IMR-90 (cell line): ENCODE results near the gene GPLD1. TPM values are rescaled to one million over a fixed set of nuclear protein-coding genes. Genes with fewer than 3 reads are reported as not detected.

Source experiments
- ATAC-seq: fragments of 200-7000 bp; cut with Tn5 transposase; 2 replicates; pipeline ENCODE4 v1.9.1; 2020; ENCODE audit warnings: low read depth, mild to moderate bottlenecking, moderate library complexity
- BruUV-seq: library from RNA; stranded (reverse); fragments of 400-500 nt; replicated peaks from 2 replicates; lab custom pipeline; 2021; lab: Mats Ljungman, UMichigan
- CTCF ChIA-PET: fragments of 300-600 bp; formaldehyde crosslinking; extraction: SDS; loops from one replicate; lab custom pipeline; 2021; ENCODE audit warnings: antibody characterized with exemption; lab: Yijun Ruan, JAX
- POLR2A ChIA-PET: fragments of 300-600 bp; sonication (Branson Sonifier 250); formaldehyde crosslinking; loops from one replicate; lab custom pipeline; 2022; ENCODE audit warnings: antibody characterized with exemption; ENCODE audit not compliant: unreplicated experiment; lab: Charles Lee
- DNase-seq: peaks from one replicate; pipeline ENCODE4 v3.0.0; 2013
- H2AFZ ChIP-seq: replicated peaks from 2 replicates; pipeline ENCODE3; 2013; ENCODE audit warnings: low read length, mild to moderate bottlenecking; ENCODE audit not compliant: poor library complexity
- H2AK5ac ChIP-seq: 2 replicates; pipeline ENCODE4 v1.6.1; 2013; ENCODE audit warnings: low read depth, low read length, inconsistent platforms
- H2AK9ac ChIP-seq: replicated peaks from 2 replicates; pipeline ENCODE3; 2013; ENCODE audit warnings: mild to moderate bottlenecking, low read depth, low read length, moderate library complexity; ENCODE audit not compliant: poor library complexity
- H2BK120ac ChIP-seq: 2 replicates; pipeline ENCODE4 v1.6.1; 2013; ENCODE audit warnings: low read depth, low read length, inconsistent platforms
- H2BK15ac ChIP-seq: 3 replicates; pipeline ENCODE4 v1.6.1; 2013; ENCODE audit warnings: low read depth, low read length, inconsistent platforms
- H2BK20ac ChIP-seq: 2 replicates; pipeline ENCODE4 v1.6.1; 2013; ENCODE audit warnings: low read depth, mild to moderate bottlenecking, inconsistent platforms, low read length, moderate library complexity
- H2BK5ac ChIP-seq: 2 replicates; pipeline ENCODE4 v1.6.1; 2013; ENCODE audit warnings: mild to moderate bottlenecking, low read depth, low read length, inconsistent platforms; ENCODE audit not compliant: poor library complexity, severe bottlenecking
- H3K14ac ChIP-seq: replicated peaks from 2 replicates; pipeline ENCODE4 v1.6.1; 2013; ENCODE audit warnings: low read depth, low read length, inconsistent platforms
- H3K18ac ChIP-seq: 2 replicates; pipeline ENCODE4 v1.6.1; 2013; ENCODE audit warnings: low read depth, low read length, control low read depth
- H3K23ac ChIP-seq: 2 replicates; pipeline ENCODE4 v1.6.1; 2013; ENCODE audit warnings: low read depth, low read length, inconsistent platforms
- H3K27ac ChIP-seq: 2 replicates; pipeline ENCODE4 v1.5.1; 2013; ENCODE audit warnings: mild to moderate bottlenecking, control low read depth, low read length; ENCODE audit not compliant: insufficient read depth
- H3K27me3 ChIP-seq: 2 replicates; pipeline ENCODE4 v1.6.1; 2013; ENCODE audit warnings: low read length; ENCODE audit not compliant: control insufficient read depth, insufficient read depth
- H3K36me3 ChIP-seq: 2 replicates; pipeline ENCODE4 v1.6.1; 2013; ENCODE audit warnings: low read length, mixed read lengths; ENCODE audit not compliant: control insufficient read depth, insufficient read depth
- H3K4ac ChIP-seq: 2 replicates; pipeline ENCODE4 v1.6.1; 2013; ENCODE audit warnings: low read depth, low read length, inconsistent platforms
- H3K4me1 ChIP-seq: 2 replicates; pipeline ENCODE4 v1.6.1; 2013; ENCODE audit warnings: low read length, mixed read lengths; ENCODE audit not compliant: control insufficient read depth, insufficient read depth
- H3K4me2 ChIP-seq: 2 replicates; pipeline ENCODE4 v1.6.1; 2013; ENCODE audit warnings: low read depth, mild to moderate bottlenecking, control low read depth, low read length, moderate library complexity
- H3K4me3 ChIP-seq: 2 replicates; pipeline ENCODE4 v1.5.1; 2013; ENCODE audit warnings: low read depth, mild to moderate bottlenecking, control low read depth, low read length, moderate library complexity; ENCODE audit not compliant: insufficient read depth
- H3K56ac ChIP-seq: 2 replicates; pipeline ENCODE4 v1.6.1; 2013; ENCODE audit warnings: low read length, inconsistent platforms; ENCODE audit not compliant: insufficient read depth; ENCODE audit errors: extremely low read depth
- H3K79me1 ChIP-seq, 2 experiments: 2 replicates each; pipeline ENCODE4 v1.6.1; 2013; ENCODE audit warnings: low read length in 2 of 2, inconsistent platforms in 1 of 2, low read depth in 1 of 2
- H3K9ac ChIP-seq: 2 replicates; pipeline ENCODE4 v1.6.1; 2013; ENCODE audit warnings: low read depth, low read length, control low read depth
- H3K9me1 ChIP-seq: 2 replicates; pipeline ENCODE4 v1.6.1; 2013; ENCODE audit warnings: low read length, inconsistent platforms; ENCODE audit not compliant: insufficient read depth
- H3K9me3 ChIP-seq: 2 replicates; pipeline ENCODE4 v1.6.1; 2013; ENCODE audit warnings: low read length; ENCODE audit not compliant: control insufficient read depth, insufficient read depth
- H4K20me1 ChIP-seq: 2 replicates; pipeline ENCODE4 v1.6.1; 2013; ENCODE audit warnings: low read length, inconsistent platforms; ENCODE audit not compliant: insufficient read depth
- H4K5ac ChIP-seq: 2 replicates; pipeline ENCODE4 v1.6.1; 2013; ENCODE audit warnings: mild to moderate bottlenecking, low read depth, low read length, control low read depth
- H4K8ac ChIP-seq, 2 experiments: 2 replicates each; pipeline ENCODE4 v1.6.1; 2013; ENCODE audit warnings: low read depth in 2 of 2, low read length in 2 of 2, control low read depth in 1 of 2, inconsistent platforms in 1 of 2
- H4K91ac ChIP-seq: 2 replicates; pipeline ENCODE4 v1.6.1; 2013; ENCODE audit warnings: low read depth, low read length, inconsistent platforms; ENCODE audit not compliant: insufficient read depth
- CHD1 ChIP-seq: IDR thresholded peaks from 2 replicates; pipeline ENCODE4 v1.6.1; 2012; ENCODE audit warnings: low read depth, low read length, improper control_type of control experiment
- CTCF ChIP-seq: conservative IDR thresholded peaks from 2 replicates; pipeline ENCODE4 v1.5.1; 2012; ENCODE audit warnings: mild to moderate bottlenecking, low read depth, low read length, improper control_type of control experiment
- FOS ChIP-seq: fragments of 150-350 bp; IDR thresholded peaks from 2 replicates; pipeline ENCODE4 v1.6.1; 2016; ENCODE audit warnings: low read depth, low read length
- MAFK ChIP-seq: IDR thresholded peaks from 2 replicates; pipeline ENCODE4 v1.6.1; 2012; ENCODE audit warnings: low read depth, low read length, improper control_type of control experiment
- WGBS, 2 experiments: methylation state at CpG; one replicate each; pipeline versions ENCODE4 v1.1.5 to v1.1.7; 2013; ENCODE audit warnings: missing lambda C conversion rate in 2 of 2; ENCODE audit not compliant: insufficient read length in 1 of 2; ENCODE audit errors: extremely low coverage in 2 of 2; 5-methylcytosine and 5-hydroxymethylcytosine counted together
- dilution Hi-C: fragments of 300-500 bp; cut with HindIII; formaldehyde crosslinking; loops from one replicate; pipeline ENCODE4 v1.14.3; 2018; ENCODE audit warnings: low sequenced_read_pairs; ENCODE audit not compliant: unreplicated experiment
- in situ Hi-C: fragments of 300-500 bp; cut with MboI; formaldehyde crosslinking; loops from 3 replicates; pipeline ENCODE4 v1.14.3; 2019; ENCODE audit warnings: low sequenced_read_pairs, inconsistent platforms, mixed read lengths
- intact Hi-C: fragments of 100-400 bp; cut with micrococcal nuclease; formaldehyde crosslinking; loops from 2 replicates; pipeline ENCODE4 v1.10.0; 2022
- polyA plus RNA-seq, 3 experiments: library from polyadenylated mRNA; depleted of rRNA; stranded (reverse); fragments of >200 nt; gene quantifications; 2 replicates each; pipeline ENCODE4 v1.2.3, GENCODE V29; 2012; ENCODE audit warnings: low replicate concordance in 1 of 3
- total RNA-seq: library from RNA; depleted of rRNA; stranded (reverse); fragments of >200 nt; gene quantifications from 2 replicates; pipeline ENCODE4 v1.2.3, GENCODE V29; 2012
- TF ChIP-seq, protein P1 (sequence below): fragments of 150-350 bp; IDR thresholded peaks from 2 replicates; pipeline ENCODE4 v1.6.1; 2016; ENCODE audit warnings: low read depth, mild to moderate bottlenecking, low read length, moderate library complexity, borderline replicate concordance

The GPLD1 gene
- total and polyA plus RNA-seq, 2 of the 4 experiments (the other 2 are of a cell fraction): 0.05 to 0.18 TPM

DNA sequence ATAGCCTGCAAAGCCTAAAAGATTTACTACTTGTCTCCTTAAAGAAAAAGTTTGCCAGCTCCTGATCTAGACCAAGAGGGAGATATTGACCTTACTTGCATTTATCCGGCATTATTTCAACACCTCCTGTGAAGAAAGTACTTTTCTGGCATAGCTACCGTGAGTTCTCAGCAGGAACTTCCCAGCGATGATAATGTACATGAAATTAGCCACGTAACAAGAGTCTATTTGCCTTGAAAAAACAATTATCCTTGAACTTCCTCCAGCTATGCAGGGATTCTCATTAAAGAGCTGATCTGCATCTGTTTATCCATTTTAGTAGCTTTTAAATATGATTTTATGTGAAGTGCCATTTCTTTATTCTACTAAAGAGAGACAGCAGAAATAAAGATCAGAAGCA, 47.1 kb upstream of the GPLD1 start:
- Histone ChIP-seq H2BK20ac (no peak overlapping the region), H3K4me2 (no peak overlapping the region), H3K4ac (no peak overlapping the region), H3K79me1 (no peaks in the 10 kb centered on the region), H2AFZ (no peak overlapping the region), H3K27me3 (no peaks in the 10 kb centered on the region), H3K9ac (no peak overlapping the region), H3K56ac (no peak overlapping the region), H3K4me1 (no peaks in the 10 kb centered on the region), H4K91ac (no peak overlapping the region), H2BK5ac (no peak overlapping the region), H3K14ac (no peak overlapping the region), H3K36me3 (no peaks in the 10 kb centered on the region), H4K20me1 (no peaks in the 10 kb centered on the region), H3K27ac (no peak overlapping the region), H4K8ac (no peak overlapping the region), H2AK9ac (no peak overlapping the region), H3K9me3 (no peaks in the 10 kb centered on the region), H4K5ac (no peak overlapping the region), H2BK120ac (no peak overlapping the region), H3K4me3 (no peak overlapping the region), H2AK5ac (no peak overlapping the region), H2BK15ac (no peak overlapping the region), H3K23ac (no peak overlapping the region), H3K9me1 (no peaks in the 10 kb centered on the region), H3K18ac (no peak overlapping the region)
- DNase-seq: no peak
- ATAC-seq: no peak
- POLR2A ChIA-PET: no interaction called here
- BruUV-seq: no TSS peak
- CTCF ChIA-PET: interaction anchor here (0.8 kb wide), 1 partner anchor 17 kb away, joined by 3 read pairs; no protein-coding TSS in a partner anchor
- 60% methylated on average over 1 of the region's 4 CpGs; no CpG with 5 or more reads in 1 of the 2 experiments for whole genome bisulfite sequencing, 2 experiments
- dilution Hi-C loops (no loop called here), in situ Hi-C loops (no loop called here), intact Hi-C loops (no loop called here)
- no peak for TF ChIP-seq FOS
- TF ChIP-seq CTCF: no peak
- TF ChIP-seq MAFK: no peak
- no peak for TF ChIP-seq CHD1
- TF ChIP-seq, protein P1, sequence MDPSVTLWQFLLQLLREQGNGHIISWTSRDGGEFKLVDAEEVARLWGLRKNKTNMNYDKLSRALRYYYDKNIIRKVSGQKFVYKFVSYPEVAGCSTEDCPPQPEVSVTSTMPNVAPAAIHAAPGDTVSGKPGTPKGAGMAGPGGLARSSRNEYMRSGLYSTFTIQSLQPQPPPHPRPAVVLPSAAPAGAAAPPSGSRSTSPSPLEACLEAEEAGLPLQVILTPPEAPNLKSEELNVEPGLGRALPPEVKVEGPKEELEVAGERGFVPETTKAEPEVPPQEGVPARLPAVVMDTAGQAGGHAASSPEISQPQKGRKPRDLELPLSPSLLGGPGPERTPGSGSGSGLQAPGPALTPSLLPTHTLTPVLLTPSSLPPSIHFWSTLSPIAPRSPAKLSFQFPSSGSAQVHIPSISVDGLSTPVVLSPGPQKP: no peak
